SW 1271 (cell line): ENCODE results near the gene APOBEC3A.
"Not testable (repeated sequence)": the region's sequence is repeated elsewhere in the genome, so short reads cannot be mapped to it uniquely, and the experiment has no call there.

Source experiments
- DNase-seq, 2 experiments: peaks; one replicate each; lab custom pipeline; 2025; lab: John Stamatoyannopoulos, UW

Gene APOBEC3A

DNA sequence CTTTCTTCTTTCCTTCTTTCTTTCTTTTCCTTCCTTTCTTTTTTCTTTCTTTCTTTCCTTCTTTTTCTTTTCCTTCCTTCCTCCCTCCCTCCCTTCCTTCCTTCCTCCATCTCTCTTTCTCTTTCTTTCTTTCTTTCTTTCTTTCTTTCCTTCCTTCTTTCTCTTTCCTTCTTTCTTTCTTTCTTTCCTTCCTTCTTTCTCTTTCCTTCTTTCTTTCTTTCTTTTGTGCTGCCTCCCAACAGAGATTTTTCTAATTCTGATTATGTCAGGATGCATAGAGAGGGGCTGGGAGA is 1.2 kb downstream of the APOBEC3A start:
- not testable (repeated sequence) for DNase-seq

DNA sequence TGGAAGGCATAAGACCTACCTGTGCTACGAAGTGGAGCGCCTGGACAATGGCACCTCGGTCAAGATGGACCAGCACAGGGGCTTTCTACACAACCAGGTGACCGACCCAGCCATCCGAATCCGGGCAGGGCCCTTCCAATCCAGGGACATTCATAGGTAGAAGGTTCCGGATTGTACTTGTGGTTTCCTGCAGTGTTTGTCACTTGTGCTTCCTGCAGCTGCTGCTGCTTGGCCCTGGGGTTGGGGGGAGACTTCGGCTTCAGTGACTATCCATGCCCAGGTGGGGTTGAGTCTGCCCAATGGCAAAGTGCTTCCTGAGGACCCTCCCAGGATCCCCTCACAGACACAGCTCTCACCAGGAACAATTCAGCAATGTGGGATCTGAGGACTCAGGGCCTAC is 2.2 kb downstream of the APOBEC3A start:
- no peak for DNase-seq

DNA sequence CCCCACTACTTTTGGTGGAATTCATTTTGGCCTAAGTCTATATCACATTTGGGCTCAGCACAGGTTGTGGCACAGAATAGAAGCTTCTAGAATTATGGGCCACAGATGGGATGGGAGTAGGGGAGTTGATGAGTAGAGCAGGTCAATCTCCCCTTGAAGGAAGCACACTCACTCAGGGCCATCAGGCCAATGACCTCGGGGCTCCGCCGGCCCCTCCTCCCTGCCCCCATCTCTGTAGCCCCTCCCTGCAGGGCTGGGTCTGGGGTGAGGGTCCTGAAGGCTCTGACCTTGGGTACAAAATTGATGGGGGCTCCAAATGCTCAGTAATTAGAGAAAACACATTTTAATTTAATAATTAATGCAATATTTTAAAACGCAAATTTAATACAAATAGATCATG is 3.3 kb downstream of the APOBEC3A start:
- DNase-seq, result not testable (repeated sequence)

DNA sequence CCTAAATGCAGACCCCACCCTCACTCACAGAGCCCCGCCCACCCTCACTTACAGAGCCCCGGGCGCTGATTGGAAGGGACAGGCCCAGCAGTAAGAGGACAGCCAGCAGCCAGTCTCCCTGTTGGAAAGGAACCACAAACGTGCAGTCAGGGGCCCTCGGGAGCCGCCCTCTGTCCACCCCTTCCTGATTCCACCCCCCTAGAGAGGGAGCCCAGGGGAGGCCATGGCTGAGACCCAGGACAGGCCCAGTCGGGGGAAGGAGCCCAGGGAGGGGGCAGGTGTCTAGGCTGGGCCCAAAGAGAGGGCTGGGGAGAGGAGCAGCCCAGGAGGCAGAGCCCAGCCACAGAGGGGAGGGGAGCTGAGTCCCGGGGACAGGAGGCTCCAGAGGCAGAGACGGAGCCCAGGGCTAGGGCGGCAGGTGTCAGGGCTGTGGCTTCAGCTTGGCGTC is 5.9 kb downstream of the APOBEC3A start:
- DNase-seq, result not testable (repeated sequence)

DNA sequence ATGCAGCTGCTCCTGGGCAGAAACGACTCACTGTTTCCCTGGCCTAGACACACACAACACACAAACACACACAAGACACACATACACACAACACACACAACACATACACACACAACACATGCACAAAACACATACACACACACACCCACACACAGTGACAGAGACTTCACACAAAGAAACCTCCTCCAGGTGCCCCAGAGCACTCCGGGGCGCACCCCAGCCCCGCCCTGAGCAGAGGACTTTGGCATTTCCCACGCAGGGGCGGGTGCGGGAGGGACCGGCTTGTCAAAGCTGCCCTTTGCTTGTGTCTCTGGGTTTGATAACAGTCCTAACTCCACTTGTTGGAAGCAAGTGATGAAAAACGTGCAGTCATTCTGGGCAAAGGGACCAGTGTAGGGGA is 6.5 kb downstream of the APOBEC3A start:
- DNase-seq, result no peak

DNA sequence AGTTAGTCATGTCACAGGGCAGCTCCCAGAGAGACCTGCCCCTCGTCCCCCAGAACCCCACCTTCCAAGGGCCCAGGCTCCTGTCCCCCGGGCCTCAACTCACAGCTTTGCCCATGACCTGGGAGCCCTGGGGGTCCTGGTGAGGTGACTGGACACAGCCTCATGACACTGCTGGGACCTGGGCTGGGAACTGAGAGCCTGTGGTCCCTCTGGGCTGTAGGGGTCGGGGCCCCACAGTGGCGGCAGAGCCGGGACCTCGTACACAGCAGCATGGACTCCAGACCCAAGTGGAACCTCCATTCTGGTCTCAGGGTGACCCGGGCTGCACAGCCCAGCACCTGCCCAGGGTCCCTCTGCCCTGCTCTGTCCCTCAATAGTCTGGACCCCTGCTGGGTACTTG is 6.9 kb downstream of the APOBEC3A start:
- DNase-seq, result no peak

DNA sequence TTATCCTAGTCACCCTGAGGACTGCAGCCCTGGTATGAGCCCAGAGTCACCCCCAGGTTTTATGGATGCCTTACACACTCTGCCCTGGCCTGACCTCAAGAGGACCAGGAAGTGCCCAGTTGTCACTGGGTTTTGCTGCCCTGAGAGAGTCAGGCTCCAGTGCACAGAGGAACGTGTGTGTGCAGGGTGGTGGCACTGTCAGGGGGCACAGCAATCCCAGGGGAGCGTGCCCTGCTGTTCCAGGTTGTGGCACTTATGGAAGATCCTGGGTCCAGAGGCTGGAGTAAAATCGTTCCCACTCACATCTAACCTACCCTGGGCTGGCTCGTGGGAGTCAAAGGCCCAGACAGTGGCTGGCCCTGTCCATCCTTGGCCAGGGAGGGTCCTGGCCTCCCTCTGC is 7.6 kb downstream of the APOBEC3A start:
- DNase-seq, result no peak

DNA sequence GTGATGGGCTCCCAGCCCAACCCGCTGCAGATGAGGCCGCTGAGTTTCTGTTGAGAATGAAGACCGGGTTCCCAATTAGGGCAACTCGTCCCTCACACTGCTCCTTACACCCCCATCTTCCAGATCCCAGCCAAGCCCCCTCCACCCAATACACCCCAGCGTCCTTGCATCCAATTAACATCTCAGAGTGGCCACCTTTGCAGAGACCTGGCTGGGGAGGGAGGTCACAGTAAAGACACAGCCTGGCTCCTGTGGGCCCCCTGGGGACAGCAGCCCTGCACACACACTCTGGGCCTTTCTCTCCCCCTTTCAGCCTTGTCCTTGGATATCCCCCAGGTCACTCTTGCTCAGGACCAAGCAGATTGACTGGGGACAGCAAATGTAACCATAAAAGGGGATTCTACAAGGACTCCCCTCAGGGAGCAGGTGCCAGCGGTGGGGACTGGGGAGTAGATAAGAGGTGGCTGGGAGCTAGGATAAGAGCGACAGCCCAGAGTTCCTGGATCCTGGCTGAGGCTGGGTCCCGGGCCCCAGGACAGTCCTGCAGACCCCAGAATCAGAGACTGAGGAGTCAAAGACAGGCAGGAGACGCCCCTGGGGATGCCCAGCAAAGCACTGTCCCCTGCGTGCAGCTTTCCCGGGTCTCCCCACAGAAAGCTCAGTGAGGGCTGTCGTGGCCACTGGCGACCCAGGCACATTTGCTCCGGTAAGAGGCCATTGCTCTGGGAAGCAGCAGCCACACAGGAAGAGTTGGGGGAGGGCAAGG is 8.4 kb downstream of the APOBEC3A start:
- DNase-seq, result no peak

DNA sequence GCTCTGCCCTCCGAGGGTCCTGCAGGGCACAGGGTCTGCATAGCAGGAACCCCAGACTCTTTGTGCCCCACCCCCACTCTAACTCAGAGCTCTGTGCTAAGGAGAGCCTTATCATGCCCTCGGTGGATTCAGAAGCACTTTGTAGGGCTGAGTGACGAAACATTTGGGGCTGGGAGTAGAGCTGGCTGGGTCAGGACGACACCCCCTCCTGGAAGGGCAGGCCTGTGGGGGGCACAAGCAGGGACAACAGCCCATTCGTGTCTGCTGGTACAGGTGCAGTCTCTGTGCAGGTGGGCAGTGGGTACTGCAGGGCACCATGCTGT is 8.9 kb downstream of the APOBEC3A start:
- no peak for DNase-seq

DNA sequence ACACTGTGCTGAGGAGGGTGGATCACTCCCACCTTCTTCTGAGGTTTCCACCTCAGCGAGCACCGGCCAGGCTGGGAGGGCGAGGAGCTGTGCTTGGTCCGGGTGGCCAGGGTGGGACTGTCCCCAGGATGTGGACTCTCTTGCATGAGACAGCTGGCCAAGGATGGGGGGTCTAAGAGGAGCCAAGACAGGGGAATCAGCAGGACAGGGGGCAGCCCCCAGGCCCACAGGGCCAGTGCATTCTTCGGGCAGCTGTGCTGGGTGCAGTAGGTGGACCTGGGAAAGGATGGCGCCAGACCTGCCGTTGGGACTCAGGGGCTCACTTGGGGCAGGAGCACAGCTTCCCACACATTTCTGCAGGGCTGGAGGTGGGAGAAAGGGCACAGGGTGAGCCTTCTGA is 9.5 kb downstream of the APOBEC3A start:
- DNase-seq, result no peak

DNA sequence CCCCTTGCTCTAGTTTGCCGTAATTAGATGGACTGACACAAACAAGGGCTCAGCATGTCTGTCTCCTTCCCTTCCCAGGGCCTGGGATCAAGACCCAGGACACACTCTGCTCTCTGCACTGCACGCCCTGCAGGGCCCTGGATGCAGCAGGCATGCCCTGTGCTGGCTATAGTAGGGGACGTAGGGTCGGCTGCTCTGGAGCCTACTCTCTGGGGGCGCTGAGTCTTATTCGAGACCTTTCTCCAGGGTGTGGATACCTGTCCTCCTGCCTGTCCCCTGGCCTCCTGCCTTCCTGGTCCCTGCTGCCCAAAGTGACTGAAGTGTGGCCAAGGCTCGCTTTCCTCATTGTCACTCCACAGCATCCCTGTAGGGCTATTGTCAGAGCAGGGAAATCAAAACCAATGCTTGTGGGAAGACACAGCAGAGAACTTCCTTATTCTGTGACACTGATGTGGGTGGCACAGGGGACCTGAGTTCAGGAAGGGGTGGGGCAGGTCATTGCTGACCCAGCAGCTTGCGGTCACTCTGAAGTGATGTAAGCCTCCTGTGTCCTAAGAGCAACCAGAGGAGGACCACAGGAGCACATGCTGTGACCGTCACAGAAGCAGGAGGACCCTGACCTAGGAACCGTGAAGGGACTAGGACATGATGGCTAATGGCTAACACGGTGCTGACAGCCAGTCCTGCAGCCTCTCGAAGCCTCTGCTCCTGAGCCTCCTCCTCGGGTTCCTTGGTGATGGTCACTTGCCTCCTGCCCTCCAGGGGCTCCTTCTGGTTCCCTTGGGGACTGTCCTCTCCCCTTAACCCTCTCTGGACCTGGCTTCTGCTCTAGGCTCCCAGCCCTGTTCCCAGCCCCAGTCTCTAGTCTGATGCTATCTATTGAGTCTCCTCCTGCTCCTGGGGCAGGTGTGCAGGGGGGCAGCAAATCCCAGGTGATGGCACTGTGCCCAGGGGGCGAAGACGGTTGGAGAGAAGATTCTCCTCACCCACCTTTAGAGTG is 10.3 kb downstream of the APOBEC3A start:
- no peak for DNase-seq

DNA sequence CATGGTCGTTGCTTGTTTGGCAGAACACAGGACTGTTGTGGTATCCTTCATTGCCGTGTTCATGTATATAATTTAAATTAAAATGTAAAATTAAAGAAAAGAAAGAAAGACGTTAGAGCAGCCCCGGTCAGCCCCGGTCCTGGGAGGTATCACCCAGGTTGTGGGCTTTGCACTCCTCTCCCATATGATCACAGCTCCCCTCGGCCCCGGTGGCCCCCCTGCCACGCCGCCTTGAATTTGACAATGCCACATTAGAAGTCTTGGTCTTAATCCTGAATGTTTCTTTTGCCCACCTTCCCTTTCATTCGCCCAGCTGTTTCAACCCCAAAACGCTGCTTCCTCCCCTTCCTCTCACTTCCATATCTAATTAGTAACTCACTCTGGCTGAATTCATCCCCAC is 11.4 kb downstream of the APOBEC3A start:
- DNase-seq, result no peak

DNA sequence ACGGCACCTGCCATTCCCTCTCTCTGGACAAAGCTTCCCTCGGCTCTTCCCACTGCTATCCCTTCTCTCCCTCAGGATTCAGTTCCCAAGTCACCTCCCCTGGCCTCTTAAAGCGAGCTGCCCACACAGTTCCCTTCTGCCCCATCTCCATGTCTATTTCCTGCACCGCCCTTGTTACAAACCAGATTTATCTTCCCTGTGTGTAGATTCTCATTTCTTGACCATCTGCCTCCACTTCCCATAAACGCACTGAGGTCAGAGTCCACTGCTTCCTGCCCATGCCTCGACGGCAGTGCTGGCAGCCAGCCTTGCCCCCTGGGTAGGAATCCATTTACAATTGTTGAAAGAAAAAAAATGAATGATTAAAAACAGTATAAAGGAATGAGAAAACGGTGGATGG is 13.1 kb downstream of the APOBEC3A start:
- DNase-seq, result no peak

DNA sequence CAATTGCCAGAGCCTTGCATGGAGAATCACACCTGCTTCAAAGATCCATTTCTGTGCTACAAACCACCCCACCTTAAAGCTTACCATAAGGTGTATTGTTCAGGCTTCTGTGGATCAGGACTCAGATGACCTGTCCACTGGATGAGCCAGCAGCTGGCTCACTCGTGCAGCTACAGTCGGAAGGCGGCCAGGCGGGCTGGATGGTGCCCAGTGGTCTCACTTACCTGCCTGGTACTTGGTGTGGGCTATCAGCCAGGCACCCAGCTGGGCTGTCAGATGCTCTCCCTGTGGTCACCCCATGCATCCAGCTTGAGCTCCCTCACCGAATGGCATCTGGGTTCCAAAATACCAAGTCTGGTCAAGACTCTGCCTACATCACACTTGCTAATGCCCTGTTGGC is 13.8 kb downstream of the APOBEC3A start:
- no peak for DNase-seq

DNA sequence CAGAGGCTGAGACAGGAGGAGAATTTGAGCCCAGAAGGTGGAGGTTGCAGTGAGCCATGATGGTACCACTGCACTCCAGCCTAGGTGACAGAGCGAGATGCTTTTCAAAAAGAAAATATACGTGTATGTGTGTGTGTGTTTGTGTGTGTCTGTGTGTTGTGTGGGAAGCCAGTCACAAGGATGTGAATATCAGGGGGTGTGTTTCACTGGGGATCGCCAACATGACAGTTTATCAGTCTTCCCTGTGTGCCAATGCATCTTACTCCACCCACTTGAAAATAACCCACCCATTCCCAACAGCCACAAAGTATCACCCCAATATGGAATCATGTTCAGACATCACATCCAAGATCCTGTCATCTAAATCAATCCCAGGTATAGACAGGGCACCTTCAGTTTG is 14.4 kb downstream of the APOBEC3A start:
- DNase-seq, result no peak

DNA sequence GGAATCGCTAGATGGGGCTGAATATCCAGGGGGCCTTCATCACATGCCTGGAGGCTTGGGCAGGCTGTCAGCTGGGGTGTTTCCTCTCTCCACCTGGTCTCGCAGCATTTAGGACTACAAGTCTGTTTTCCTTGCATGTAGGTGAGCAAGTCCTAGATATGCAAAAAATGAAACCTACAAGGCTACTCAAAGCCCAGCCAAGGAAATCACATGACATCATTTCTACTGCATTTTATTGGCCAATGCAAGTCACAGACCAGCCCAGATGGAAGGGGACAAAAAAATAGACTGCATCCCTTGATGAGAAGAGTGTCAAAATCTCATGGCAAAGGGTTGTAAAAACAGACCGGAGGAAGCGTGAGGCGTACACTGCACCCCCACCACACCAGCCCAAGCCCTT is 15.1 kb downstream of the APOBEC3A start:
- DNase-seq, result no peak

DNA sequence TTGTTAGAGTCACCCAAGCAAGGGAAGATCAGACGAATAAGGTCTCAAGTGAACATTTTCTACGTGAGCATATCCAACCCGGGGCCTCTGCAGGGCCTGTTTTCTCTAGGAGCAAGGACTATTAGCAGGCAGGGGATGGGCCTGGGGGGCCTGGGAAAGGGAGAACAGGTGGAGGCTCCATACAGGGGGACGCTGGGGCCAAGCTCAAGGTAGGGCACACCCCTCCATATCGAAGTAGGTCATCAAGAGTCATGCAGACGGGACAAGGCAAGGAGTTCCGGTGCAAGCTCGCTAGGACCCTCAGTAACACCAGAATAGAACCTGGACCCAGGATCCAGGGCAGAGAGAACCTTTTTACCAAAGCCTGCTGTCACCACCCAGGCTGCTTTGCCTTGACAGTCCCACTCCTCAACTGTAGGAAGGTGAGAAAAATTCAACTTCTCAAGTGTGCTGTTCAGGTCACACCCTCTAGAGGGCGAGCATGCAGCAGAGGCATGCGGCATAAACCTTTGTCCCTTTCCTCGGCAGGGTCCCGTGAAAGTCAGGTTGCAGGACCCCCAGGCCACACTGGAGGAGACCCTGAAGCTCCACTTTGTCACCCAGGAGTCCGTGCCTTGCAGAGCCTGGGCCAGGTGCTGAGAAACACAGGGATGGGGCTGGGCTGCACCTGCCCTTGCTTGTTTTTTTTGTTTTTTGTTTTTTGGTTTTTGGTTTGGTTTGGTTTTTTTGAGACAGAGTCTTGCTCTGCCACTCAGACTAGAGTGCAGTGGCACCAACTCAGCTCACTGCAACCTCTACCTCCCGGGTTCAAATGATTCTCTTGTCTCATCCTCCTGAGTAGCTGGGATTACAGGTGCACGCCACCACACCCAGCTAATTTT is 16.1 kb downstream of the APOBEC3A start:
- peak in 1 of 2 experiments; percentile 6 for DNase-seq

DNA sequence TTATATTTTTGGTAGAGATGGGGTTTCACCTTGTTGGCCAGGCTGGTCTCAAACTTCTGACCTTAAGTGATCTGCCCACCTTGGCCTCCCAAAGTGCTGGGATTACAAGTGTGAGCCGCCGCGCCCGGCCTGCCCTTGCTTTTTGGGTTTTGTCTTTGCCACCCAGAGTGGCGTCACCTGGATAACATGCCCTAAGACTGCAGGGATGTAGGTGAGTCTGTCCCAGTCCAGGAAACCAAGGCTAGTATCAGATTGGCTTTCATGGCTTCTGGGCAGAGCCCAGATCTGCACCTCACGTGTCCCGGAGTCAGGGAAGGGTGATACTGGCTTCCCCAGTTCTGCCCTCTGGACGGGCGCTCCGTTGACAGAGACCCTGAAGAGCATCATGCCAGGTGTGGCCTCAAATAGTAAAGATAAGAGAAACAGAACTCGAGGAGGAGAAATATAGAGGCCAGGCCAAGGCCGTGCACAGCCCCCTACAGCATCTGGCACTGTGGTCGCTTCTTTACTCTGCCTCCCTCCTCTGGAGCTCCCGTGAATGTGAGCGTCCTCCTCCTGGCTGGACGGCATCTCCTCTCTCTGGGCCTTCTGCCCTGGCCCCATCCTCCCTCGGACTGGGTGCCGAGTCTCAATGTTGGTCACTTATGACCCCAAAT is 16.9 kb downstream of the APOBEC3A start:
- DNase-seq, result no peak

DNA sequence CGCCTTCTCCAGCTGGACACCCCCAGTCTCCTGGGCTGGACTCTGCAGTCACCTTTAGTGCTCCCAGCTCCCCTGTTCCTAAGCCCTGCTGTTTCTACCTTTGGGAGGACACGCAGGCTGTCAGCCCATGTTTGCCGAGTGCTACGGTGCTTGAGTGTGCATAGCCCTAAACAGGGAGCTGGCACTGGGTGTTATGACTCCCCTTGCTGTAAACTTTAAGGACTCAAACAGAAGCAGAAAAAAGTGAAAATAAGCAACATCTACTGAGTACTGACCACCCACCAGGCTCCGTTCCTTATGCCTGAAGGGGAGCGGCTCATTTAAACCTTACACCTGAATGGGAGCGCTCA is 17.4 kb downstream of the APOBEC3A start:
- DNase-seq, result no peak

DNA sequence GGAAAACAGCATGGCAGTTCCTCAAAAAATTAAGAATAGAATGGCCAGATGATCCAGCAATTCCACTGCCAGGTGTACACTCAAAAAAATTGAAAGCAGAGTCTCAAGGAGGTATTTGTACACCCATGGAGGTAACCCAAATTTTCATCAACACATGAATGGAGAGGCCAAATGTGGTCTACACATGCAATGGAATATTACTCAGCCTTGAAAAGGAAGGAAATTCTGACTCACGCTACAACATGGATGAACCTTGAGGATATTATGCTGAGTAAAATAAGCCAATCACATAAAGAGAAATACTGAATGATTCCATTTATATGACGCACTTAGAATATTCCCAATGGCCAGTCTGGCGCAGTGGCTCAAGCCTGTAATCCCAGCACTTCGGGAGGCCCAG is 19.9 kb downstream of the APOBEC3A start:
- DNase-seq, result not testable (repeated sequence)

DNA sequence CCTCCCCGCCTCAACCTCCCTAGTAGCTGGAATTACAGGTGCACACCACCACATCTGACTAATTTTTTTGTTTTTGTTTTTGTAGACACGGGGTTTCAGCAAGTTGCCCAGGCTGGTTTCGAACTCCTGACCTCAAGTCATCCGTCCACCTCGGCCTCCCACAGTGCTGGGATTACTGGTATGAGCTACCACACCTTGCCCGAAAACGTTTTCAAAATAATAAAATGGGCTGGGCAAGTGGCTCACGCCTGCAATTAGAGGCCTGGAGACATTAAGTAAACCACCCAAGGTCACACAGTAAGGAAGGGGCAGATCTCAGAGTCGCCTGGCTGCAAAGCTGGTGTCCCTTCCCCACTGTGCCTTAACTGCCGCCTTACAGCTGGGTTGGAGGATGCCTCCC is 23.2 kb downstream of the APOBEC3A start:
- not testable (repeated sequence) for DNase-seq
